ENCODE data around the gene MYO6.
"Not testable (repeated sequence)": the region's sequence is repeated elsewhere in the genome, so short reads cannot be mapped to it uniquely, and the experiment has no call there.

Gene MYO6

DNA sequence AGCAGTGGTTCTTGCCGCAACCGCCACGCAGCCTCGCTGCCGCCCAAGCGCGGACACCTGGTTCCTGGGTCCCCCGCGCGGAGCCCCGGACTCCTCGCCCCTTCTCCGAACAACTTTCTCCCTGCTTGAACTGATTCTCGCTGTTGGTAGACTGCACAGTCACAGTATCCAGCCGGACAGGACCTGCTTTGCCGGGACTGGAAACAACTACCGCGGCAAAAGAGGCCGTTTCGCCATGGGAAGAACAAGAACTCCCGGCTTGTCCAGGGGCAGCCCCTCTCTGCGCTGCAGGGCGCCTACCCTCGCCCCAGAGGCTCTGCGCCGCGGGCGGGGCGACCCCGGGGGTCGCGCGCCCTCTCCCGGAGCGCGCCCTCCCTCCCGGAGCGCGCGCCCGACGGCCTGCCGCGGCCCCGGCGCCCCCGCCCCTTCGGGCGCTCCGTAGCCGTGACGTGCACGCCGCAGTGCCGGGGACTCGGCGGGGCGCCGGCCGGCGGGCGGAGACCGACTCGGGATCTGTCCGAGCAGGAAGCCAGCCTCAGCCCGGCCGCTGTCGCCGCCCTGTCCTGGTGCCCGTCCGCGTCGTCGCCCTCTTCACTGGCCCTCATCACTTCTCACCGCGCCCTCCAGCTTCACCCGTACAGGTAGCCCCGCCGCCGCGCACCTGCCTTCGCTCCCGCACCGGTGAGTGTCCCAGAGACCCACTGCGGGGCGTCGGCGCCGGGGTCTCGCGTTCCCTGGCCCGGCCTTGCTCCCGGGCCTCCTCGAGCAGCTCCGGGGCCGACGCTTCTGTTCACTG, at the start of gene MYO6:
Gene MYO6, plus strand, starts transcription at position 497 of the 796 bp plus-strand sequence. CDS start 68,309 bp downstream, outside the sequence.
- TF ChIP-seq, protein P1, sequence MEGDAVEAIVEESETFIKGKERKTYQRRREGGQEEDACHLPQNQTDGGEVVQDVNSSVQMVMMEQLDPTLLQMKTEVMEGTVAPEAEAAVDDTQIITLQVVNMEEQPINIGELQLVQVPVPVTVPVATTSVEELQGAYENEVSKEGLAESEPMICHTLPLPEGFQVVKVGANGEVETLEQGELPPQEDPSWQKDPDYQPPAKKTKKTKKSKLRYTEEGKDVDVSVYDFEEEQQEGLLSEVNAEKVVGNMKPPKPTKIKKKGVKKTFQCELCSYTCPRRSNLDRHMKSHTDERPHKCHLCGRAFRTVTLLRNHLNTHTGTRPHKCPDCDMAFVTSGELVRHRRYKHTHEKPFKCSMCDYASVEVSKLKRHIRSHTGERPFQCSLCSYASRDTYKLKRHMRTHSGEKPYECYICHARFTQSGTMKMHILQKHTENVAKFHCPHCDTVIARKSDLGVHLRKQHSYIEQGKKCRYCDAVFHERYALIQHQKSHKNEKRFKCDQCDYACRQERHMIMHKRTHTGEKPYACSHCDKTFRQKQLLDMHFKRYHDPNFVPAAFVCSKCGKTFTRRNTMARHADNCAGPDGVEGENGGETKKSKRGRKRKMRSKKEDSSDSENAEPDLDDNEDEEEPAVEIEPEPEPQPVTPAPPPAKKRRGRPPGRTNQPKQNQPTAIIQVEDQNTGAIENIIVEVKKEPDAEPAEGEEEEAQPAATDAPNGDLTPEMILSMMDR (IDR thresholded peaks at IDR 0.05; ENCODE audit: low read depth, low read length): no peak
- peak; percentile 57 to 67 for DNase-seq (ENCODE audit: low read depth in 2 of 2)
- H3K4me3 ChIP-seq (replicated peaks in 1 of 2; ENCODE audit: low read depth in 2 of 2, low read length in 2 of 2): peak within 1 kb of the TSS; percentile 88 to 99

GRCh38 chr6:75708334-75708733, 40.7 kb upstream of the MYO6 start:
- DNase-seq (ENCODE audit: low read depth in 2 of 2); H3K4me3 ChIP-seq (replicated peaks in 1 of 2; ENCODE audit: low read depth in 2 of 2, low read length in 2 of 2): not testable (repeated sequence)

DNA sequence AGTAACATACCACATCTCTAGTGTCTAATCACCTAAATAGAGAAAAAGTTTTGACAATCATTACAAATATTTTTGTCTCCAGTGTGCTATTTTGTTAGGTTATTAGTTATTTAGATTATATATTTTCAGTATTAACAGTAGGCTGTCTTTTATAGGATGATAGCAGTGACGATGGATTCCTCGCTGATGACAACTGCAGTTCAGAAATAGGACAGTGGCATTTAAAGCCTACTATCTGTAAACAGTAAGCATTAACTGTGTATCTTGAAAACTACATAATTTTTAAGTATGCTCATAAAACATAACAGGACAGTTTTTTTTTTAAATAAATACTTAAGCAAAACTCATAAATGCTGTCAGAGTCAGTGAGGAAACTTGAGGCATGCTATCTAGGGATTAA, 37.9 kb upstream of the MYO6 start:
- DNase-seq (ENCODE audit: low read depth in 2 of 2): no peak
- TF ChIP-seq, protein P1 (IDR thresholded peaks at IDR 0.05; ENCODE audit: low read depth, low read length): no peak
- no peak overlapping the region for H3K4me3 ChIP-seq (replicated peaks in 1 of 2; ENCODE audit: low read depth in 2 of 2, low read length in 2 of 2)

GRCh38 chr6:75719133-75719532, 29.9 kb upstream of the MYO6 start:
- H3K4me3 ChIP-seq (replicated peaks in 1 of 2; ENCODE audit: low read depth in 2 of 2, low read length in 2 of 2): no peak overlapping the region
- no peak for DNase-seq (ENCODE audit: low read depth in 2 of 2)
- TF ChIP-seq, protein P1 (IDR thresholded peaks at IDR 0.05; ENCODE audit: low read depth, low read length): no peak

- no peak overlapping the region for H3K4me3 ChIP-seq (replicated peaks in 1 of 2; ENCODE audit: low read depth in 2 of 2, low read length in 2 of 2)
- TF ChIP-seq, protein P1 (IDR thresholded peaks at IDR 0.05; ENCODE audit: low read depth, low read length): no peak
- no peak for DNase-seq (ENCODE audit: low read depth in 2 of 2)
These were observed 25.7 kb upstream of the MYO6 start for GRCh38 chr6:75723382-75723781.

DNA sequence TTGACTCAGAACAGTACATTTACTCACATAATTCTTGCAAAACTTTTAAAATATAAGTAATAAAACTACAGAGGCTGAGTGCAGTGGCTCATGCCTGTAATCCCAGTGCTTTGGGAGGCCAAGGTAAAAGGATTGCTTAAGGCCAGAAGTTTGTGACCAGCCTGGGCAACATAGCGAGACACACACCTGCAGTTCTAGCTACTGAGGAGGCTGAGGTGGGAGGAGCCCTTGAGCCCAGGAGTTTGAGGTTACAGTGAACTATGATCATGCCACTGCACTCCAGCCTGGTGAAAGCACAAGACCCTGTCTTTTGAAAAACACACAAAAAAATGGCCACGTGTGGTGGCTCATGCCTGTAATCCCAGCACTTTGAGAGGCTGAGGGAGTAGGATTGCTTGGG, 21.8 kb upstream of the MYO6 start:
- DNase-seq (ENCODE audit: low read depth in 2 of 2): no peak
- TF ChIP-seq, protein P1 (IDR thresholded peaks at IDR 0.05; ENCODE audit: low read depth, low read length): no peak
- H3K4me3 ChIP-seq (replicated peaks in 1 of 2; ENCODE audit: low read depth in 2 of 2, low read length in 2 of 2): no peak overlapping the region

DNA sequence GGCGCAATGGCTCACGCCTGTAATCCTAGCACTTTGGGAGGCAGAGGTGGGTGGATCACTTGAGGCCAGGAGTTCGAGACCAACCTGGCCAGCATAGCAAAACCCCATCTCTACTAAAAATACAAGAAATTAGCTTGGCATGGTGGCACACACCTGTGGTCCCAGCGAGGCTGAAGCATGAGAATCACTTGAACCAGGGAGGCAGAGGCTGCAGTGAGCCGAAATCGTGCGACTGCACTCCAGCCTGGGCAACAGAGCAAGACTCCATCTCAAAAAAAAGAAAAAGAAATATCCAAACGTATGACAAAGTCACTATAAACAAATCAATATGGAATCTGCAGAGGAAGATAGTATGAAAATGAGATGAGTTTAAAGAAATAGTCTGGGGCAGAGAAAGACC, 18.0 kb upstream of the MYO6 start:
- not testable (repeated sequence) for H3K4me3 ChIP-seq (replicated peaks in 1 of 2; ENCODE audit: low read depth in 2 of 2, low read length in 2 of 2); DNase-seq (ENCODE audit: low read depth in 2 of 2)
